Lower leg skin (tissue), 3 donors: ENCODE measurements around the gene RAB3IP.

Source experiments
- CTCF ChIP-seq, 3 donors: fragments of 450-650 bp; IDR thresholded peaks; one replicate each; pipeline ENCODE4 v1.5.1; 2016; ENCODE audit warnings: antibody characterized with exemption in 3 of 3, mild to moderate bottlenecking in 3 of 3, moderate library complexity in 2 of 3
- POLR2A ChIP-seq, 2 donors: fragments of 450-650 bp; IDR thresholded peaks; one replicate each; pipeline ENCODE4 v1.6.1; 2016 to 2017; ENCODE audit warnings: antibody characterized with exemption in 2 of 2, mild to moderate bottlenecking in 1 of 2, moderate library complexity in 1 of 2

GRCh38 chr12:69720750-69721149, 17.9 kb upstream of the RAB3IP start:
- TF ChIP-seq CTCF (IDR thresholded peaks at IDR 0.05) = no peak
- TF ChIP-seq POLR2A (IDR thresholded peaks at IDR 0.05) = no peak
